Endometrial microvascular endothelial cells (primary cell): ENCODE measurements around the gene PTPRH. TPM values are rescaled to one million over a fixed set of nuclear protein-coding genes. Genes with fewer than 3 reads are reported as not detected.

Experiments used
- in situ Hi-C: cut with HindIII; loops from 2 replicates; pipeline ENCODE4 v1.10.0; 2017; ENCODE audit warnings: low sequenced_read_pairs, low pct_unique_long_range_greater_than_20kb; ENCODE audit errors: inconsistent ontology term
- total RNA-seq: library from RNA; depleted of rRNA; stranded (reverse); fragments of >200 nt; gene quantifications from one replicate; pipeline ENCODE4 v1.2.3, GENCODE V29; 2015; ENCODE audit errors: inconsistent ontology term

The PTPRH gene
- total RNA-seq, 1 donor from 2014 or later, result 1.9 TPM

GRCh38 chr19:55147545-55148251 lies 61.6 kb downstream of the PTPRH start:
- in situ Hi-C loops, result no loop called here

DNA sequence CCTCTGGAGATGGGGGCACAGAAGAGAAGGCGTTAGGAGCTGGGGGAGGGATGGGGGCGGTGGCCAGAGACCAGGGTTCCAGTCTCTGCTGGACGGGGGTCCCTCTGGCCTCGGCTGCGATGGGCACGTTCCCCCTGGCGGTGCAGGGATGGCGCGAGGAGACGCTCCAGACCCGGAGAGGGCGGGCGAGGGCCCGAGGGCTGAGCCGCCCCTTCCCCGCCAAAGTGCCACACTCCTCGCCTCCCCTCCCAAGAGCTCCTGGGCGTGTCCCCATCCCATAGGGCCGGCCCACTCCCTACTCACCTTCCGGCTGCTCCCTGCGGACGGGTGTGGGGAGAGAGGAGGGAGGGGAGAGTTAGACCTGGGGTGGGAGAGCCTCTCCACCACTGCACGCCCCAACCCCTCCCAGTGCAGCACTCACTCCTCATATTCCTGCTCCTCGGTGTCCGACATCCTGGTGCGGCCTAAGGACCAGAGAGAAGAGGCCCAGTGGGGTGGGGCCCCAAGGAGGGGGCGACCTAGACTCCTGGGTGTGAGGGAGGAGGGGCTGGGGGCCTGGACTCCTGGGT lies 62.5 kb downstream of the PTPRH start:
- in situ Hi-C loops, result no loop called here

- in situ Hi-C loops, result no loop called here
Measured at GRCh38 chr19:55146078-55146704, 63.1 kb downstream of the PTPRH start.

DNA sequence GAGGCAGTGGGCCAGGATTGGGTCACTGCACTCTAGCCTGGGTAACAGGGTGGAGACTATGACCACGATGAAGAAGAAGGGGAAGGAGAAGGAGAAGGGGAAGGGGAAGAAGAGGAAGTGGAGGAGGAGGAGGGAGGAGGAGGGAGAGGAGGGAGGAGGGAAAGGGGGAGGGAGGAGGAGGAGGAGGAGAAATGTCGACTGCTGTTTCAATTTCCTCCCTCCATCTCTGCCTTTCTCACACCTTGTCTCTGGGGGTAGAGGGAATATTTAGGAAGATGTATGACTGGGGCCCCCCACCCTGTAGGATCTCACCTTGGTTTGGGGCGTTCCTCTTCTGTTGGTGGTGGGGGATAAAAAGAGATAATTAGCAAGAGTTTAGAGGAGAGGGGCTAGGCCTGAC lies 64.1 kb downstream of the PTPRH start:
- in situ Hi-C loops, result no loop called here

DNA sequence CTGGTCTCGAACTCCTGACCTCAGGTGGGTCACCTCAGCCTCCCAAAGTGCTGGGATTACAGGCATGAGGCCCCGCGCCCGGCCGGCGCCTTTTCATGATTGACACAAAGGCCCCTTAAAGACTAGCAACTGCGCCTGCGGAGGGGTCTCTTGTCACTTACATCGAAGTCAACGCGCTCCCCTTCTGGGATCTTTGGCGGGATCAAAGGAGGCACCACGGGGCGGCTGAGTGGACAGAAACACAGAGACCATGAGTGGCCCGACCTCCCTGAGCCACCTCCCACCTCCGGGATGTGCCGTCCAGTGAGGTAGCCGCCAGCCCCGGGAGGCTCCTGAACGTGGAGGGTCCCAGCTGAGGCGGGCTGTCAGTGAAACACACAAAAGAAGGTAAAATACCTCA lies 67.6 kb downstream of the PTPRH start:
- in situ Hi-C loops, result no loop called here

DNA sequence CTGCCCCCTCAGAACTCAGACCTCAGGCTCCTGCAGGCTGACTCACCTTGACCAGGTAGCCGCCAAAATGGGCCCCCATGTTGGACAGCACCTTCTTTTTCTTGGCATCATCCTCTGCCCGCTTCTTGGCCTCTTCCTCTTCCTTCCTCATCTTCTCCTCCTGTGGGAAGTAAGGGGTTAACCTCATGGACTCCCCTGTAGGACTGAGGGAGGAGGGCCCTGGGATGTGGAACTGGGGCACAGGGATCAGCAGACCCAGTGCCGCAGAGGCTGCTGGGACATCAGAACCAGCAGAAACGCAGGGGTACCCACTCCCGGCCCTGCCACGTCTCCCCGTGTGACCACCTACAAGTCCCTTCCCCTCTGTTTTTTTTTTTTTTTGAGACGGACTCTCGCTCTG lies 71.4 kb downstream of the PTPRH start:
- in situ Hi-C loops, result no loop called here

- in situ Hi-C loops, result no loop called here
Measured at GRCh38 chr19:55136399-55137102, 72.8 kb downstream of the PTPRH start.

GRCh38 chr19:55134736-55135135 lies 74.6 kb downstream of the PTPRH start:
- in situ Hi-C loops, result no loop called here

DNA sequence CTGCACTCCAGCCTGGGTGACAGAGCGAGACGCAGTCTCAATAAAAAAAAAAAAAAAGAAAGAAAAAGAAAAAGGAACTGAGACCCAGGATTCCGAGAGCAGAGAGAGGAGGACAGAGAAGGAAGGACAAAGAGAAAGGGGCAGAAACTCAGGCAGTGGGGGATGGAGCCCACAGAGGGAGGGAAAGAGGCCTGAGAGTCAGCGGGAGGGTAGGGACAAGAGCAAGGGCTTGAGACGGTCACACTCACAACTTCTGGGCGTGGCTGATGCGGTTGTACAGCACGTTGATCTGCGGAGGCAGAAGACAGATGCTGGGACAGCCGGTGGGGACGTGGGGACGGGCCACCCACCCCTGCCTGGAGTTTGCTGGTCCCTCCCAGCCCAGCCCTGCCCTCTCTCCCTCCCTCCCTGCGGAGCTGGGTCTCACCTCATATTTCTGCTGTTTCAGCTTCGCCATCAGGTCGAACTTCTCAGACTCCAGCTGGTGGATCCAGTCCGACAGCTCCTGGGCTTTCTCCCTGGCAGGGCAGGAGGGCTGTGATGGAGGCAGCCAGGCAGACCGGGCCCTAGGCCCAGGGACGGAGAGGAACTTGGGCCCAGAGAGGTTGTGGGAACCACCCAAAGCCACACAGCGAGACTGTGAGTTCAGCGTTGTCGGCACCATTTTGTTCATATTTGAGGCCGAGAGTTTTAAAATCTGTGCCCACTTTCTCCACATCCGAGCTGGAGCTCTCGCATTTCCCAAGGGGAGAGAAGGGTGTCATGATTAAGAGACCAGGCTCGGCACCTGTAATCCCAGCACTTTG lies 75.5 kb downstream of the PTPRH start:
- in situ Hi-C loops, result no loop called here

DNA sequence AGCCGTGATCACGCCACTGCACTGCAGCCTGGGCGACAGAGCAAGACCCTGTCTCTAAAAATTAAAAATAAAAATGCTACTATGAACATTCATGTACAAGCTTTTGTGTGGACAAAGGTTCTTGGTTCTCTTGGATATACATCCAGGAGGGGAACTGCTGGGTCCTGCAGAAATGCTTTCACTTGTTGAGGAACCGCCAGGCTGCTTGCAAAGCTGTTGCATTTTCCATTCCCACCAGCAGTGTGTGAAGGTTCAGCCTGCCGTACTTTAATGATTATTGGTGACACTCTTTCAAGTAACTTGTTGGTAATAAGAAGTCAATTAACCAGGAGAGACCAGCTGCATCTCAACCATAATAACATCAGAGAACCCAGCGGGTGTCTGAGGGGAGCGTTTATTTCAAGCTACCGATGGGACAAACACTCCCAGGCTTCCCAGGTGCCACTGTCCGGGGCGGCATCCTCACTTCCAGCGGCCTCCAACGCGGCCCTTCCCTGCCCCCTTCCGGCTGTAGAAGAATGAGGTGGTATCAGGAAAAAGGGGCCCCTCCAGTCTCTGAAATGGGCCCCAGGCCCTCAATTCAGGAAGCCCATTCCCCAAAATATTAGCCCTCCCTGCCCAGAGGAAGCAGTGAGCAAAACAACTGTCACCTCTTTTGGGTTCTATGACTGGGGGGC lies 76.7 kb downstream of the PTPRH start:
- in situ Hi-C loops, result no loop called here

DNA sequence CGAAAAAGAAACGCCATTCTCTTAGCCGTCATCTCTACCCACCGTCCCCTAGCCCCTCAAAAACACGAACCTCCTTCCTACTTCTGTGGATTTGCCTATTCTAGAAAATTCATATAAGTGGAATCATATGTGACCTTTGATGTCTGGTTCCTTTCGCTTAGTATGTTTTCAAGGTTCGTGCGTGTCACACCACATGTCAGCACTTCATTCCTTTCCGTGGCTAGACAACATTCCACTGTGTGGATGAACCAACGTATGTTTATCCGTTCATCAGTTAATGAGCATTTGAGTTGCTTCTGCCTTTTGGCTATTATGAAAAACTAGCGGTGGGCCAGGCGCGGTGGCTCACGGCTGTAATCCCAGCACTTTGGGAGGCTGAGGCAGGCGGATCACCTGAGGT lies 77.9 kb downstream of the PTPRH start:
- in situ Hi-C loops, result no loop called here

Other genes with a start within 250 kb of the PTPRH start
- 3.0 TPM for gene NLRP2, start 243.1 kb downstream of the PTPRH start, total RNA-seq
- not detected for gene GP6, start 171.2 kb downstream of the PTPRH start, total RNA-seq
- gene RDH13, start 146.4 kb downstream of the PTPRH start, total RNA-seq, result 9.8 TPM
- 4.7 TPM for gene EPS8L1, start 133.6 kb downstream of the PTPRH start, total RNA-seq
- gene PPP1R12C, start 91.9 kb downstream of the PTPRH start, total RNA-seq, result 81.4 TPM
- gene TNNT1, start 60.3 kb downstream of the PTPRH start, total RNA-seq, result not detected
- not detected for gene TNNI3, start 51.8 kb downstream of the PTPRH start, total RNA-seq
- not detected for gene DNAAF3, start 42.9 kb downstream of the PTPRH start, total RNA-seq
- gene SYT5, start 29.2 kb downstream of the PTPRH start, total RNA-seq, result not detected
- gene TMEM86B, start 19.3 kb upstream of the PTPRH start, total RNA-seq, result 1.1 TPM
- gene PPP6R1, start 49.5 kb upstream of the PTPRH start, total RNA-seq, result 63.8 TPM
- gene HSPBP1, start 70.6 kb upstream of the PTPRH start, total RNA-seq, result 26.7 TPM
- 1.1 TPM for gene BRSK1, start 74.5 kb upstream of the PTPRH start, total RNA-seq
- gene TMEM150B, start 115.8 kb upstream of the PTPRH start, total RNA-seq, result not detected
- 4.3 TPM for gene KMT5C, start 130.4 kb upstream of the PTPRH start, total RNA-seq
- not detected for gene COX6B2, start 145.2 kb upstream of the PTPRH start, total RNA-seq
- not detected for gene GARIN5B, start 153.8 kb upstream of the PTPRH start, total RNA-seq
- gene IL11, start 161.0 kb upstream of the PTPRH start, total RNA-seq, result not detected
- gene TMEM190, start 167.3 kb upstream of the PTPRH start, total RNA-seq, result not detected
- gene TMEM238, start 174.8 kb upstream of the PTPRH start, total RNA-seq, result not detected
- gene RPL28, start 176.4 kb upstream of the PTPRH start, total RNA-seq, result 298 TPM
- gene UBE2S, start 198.3 kb upstream of the PTPRH start, total RNA-seq, result 101 TPM
- not detected for gene SHISA7, start 233.8 kb upstream of the PTPRH start, total RNA-seq